Fibroblast of lung (primary cell): ENCODE measurements around the gene ZNF423.

Experiments
- EZH2 ChIP-seq: IDR thresholded peaks from 2 replicates; pipeline ENCODE4 v1.5.1; 2012; ENCODE audit warnings: low read length, control low read depth, mild to moderate bottlenecking; ENCODE audit errors: missing control alignments
- TF ChIP-seq, protein P1 (sequence below), 2 donors: IDR thresholded peaks in 1 of 2; conservative IDR thresholded peaks in 1 of 2; 1 replicate in 1 of 2; 2 replicates in 1 of 2; pipeline ENCODE4 v1.5.1; 2011 to 2012; ENCODE audit warnings: low read length in 2 of 2, control low read depth in 1 of 2, inconsistent platforms in 1 of 2, low read depth in 1 of 2, mild to moderate bottlenecking in 1 of 2

- TF ChIP-seq, protein P1, sequence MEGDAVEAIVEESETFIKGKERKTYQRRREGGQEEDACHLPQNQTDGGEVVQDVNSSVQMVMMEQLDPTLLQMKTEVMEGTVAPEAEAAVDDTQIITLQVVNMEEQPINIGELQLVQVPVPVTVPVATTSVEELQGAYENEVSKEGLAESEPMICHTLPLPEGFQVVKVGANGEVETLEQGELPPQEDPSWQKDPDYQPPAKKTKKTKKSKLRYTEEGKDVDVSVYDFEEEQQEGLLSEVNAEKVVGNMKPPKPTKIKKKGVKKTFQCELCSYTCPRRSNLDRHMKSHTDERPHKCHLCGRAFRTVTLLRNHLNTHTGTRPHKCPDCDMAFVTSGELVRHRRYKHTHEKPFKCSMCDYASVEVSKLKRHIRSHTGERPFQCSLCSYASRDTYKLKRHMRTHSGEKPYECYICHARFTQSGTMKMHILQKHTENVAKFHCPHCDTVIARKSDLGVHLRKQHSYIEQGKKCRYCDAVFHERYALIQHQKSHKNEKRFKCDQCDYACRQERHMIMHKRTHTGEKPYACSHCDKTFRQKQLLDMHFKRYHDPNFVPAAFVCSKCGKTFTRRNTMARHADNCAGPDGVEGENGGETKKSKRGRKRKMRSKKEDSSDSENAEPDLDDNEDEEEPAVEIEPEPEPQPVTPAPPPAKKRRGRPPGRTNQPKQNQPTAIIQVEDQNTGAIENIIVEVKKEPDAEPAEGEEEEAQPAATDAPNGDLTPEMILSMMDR (conservative IDR thresholded peaks at IDR 0.05 in 1 of 2, IDR thresholded peaks at IDR 0.05 in 1 of 2; ENCODE audit: low read depth in 1 of 2, low read length in 2 of 2) = no peak
- TF ChIP-seq EZH2 = no peak
Measured at GRCh38 chr16:49826515-49826914, 29.4 kb downstream of the ZNF423 start.
